GM19438 (cell line): ENCODE results near the gene AAMP.
A peak's percentile ranks its signal among the peaks of the same experiment; 100 is the strongest.

Experiments
- ATAC-seq: cut with Tn5 transposase; IDR thresholded peaks from one replicate; pipeline ENCODE4 v1.9.1; 2021; ENCODE audit warnings: low read depth; ENCODE audit not compliant: unreplicated experiment

Gene AAMP

GRCh38 chr2:218229851-218230250, 40.1 kb downstream of the AAMP start:
- no peak for ATAC-seq

- ATAC-seq = peak; percentile 80
Measured at GRCh38 chr2:218229239-218229638, 40.7 kb downstream of the AAMP start.

- no peak for ATAC-seq
Measured at GRCh38 chr2:218228366-218229090, 41.4 kb downstream of the AAMP start.

- ATAC-seq = no peak
Measured at GRCh38 chr2:218226903-218227302, 43.0 kb downstream of the AAMP start.

GRCh38 chr2:218224186-218224585, 45.8 kb downstream of the AAMP start:
- ATAC-seq = no peak

GRCh38 chr2:218223046-218223445, 46.9 kb downstream of the AAMP start:
- ATAC-seq = no peak

GRCh38 chr2:218221000-218221399, 48.9 kb downstream of the AAMP start:
- no peak for ATAC-seq

GRCh38 chr2:218219934-218220333, 50.0 kb downstream of the AAMP start:
- ATAC-seq = no peak

GRCh38 chr2:218218268-218219185, 51.4 kb downstream of the AAMP start:
- peak; percentile 43 for ATAC-seq

GRCh38 chr2:218217360-218218267, 52.3 kb downstream of the AAMP start:
- peak; percentile 35 for ATAC-seq

GRCh38 chr2:218216674-218217359, 53.1 kb downstream of the AAMP start, which contains the start of gene ARPC2:
Gene ARPC2 (plus strand): TSS chr2:218217189. CDS start chr2:218217471, 282 bp downstream.
- peak; percentile 62 for ATAC-seq

- no peak for ATAC-seq
Measured at GRCh38 chr2:218216336-218216673, 53.6 kb downstream of the AAMP start.
